Adrenal gland (tissue), 5 donors: ENCODE results near the gene FBL.

Experiments
- CTCF ChIP-seq, 6 experiments: fragments of 450-650 bp in 4 of 6; fragments of 200-600 bp in 2 of 6; sonication (generic) in 1 of 6; IDR thresholded peaks; 1 replicate in 5 of 6; 2 replicates in 1 of 6; pipeline versions ENCODE4 v1.5.1 to v1.8.0; 2016 to 2021; ENCODE audit warnings: antibody characterized with exemption in 6 of 6, mild to moderate bottlenecking in 2 of 6, moderate library complexity in 1 of 6
- POLR2A ChIP-seq, 2 donors: fragments of 450-650 bp; IDR thresholded peaks; one replicate each; pipeline ENCODE4 v1.6.1; 2017; ENCODE audit warnings: antibody characterized with exemption in 2 of 2, mild to moderate bottlenecking in 2 of 2, moderate library complexity in 1 of 2
- donor health status: DM: no; HTN: no; CAD: no.

DNA sequence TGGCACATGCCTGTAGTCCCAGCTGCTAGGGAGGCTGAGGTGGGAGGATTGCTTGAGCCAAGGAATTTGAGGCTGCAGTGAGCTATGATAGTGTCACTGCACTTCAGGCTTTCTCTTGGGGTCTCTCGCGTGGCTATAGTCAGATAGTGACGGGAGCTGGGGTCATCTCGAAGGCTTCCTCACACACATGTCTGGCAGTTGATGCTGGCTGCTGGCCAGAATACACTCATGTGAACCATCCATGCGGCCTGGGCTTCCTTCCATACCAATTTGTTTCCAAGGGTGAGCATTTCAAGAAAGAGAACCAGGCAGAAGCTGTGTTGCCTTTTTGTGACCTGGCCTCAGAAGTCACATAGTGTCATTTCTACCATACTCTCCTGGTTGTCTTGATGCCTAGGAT lies 41.1 kb downstream of the FBL start:
- TF ChIP-seq POLR2A (IDR thresholded peaks at IDR 0.05) (no peak), CTCF (IDR thresholded peaks at IDR 0.05) (no peak)
